GM12875 (cell line): ENCODE data around the gene ANKRD28.

ENCODE experiments used
- H3K4me3 ChIP-seq: one replicate; pipeline ENCODE4 v1.5.1; 2011; ENCODE audit warnings: low read depth, low read length, control low read depth
- TF ChIP-seq, protein P1 (sequence below): IDR thresholded peaks from 2 replicates; pipeline ENCODE4 v1.5.1; 2011; ENCODE audit warnings: low read depth, mild to moderate bottlenecking, control low read depth, inconsistent platforms, low read length, moderate library complexity, borderline replicate concordance; ENCODE audit not compliant: insufficient read depth

ANKRD28 gene

DNA sequence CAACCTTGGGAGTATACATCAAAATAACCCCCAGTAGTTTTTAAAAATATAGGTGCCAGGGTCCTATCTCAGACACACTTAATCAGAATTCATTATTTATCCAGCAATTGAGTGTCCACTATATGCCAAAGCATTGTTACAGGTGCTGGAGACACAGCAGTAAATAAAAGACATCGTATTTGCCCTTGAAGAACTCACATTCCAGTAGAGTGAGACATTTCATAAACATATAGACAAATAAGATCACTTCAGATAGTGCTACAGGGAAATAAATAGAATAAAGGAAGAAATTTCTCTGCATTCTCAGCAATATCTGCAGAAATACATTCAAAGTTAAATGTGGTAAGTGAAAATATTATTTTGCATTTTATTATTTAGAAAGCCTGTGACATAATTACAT lies 34.1 kb upstream of the ANKRD28 start:
- TF ChIP-seq, protein P1, sequence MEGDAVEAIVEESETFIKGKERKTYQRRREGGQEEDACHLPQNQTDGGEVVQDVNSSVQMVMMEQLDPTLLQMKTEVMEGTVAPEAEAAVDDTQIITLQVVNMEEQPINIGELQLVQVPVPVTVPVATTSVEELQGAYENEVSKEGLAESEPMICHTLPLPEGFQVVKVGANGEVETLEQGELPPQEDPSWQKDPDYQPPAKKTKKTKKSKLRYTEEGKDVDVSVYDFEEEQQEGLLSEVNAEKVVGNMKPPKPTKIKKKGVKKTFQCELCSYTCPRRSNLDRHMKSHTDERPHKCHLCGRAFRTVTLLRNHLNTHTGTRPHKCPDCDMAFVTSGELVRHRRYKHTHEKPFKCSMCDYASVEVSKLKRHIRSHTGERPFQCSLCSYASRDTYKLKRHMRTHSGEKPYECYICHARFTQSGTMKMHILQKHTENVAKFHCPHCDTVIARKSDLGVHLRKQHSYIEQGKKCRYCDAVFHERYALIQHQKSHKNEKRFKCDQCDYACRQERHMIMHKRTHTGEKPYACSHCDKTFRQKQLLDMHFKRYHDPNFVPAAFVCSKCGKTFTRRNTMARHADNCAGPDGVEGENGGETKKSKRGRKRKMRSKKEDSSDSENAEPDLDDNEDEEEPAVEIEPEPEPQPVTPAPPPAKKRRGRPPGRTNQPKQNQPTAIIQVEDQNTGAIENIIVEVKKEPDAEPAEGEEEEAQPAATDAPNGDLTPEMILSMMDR: no peak
- H3K4me3 ChIP-seq: no peak overlapping the region

DNA sequence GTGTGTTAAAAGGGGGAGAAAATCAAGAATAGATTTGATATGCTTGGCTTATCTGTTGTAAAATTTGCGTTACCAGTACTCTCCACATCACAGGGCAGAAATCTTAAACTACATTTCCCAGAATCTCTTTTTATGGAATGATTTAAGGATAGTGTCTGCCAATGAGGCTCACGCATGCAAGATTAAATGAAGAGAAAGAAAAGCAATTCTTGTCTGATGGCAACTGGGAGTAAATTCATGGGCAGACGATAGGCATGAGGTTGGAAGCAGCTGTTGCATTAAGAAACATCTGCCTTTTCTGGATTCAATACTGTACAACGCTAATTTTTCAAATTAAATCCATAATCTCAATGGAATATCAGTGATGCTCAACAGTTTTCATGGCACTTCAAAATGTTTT lies 27.2 kb upstream of the ANKRD28 start:
- no peak overlapping the region for H3K4me3 ChIP-seq
- TF ChIP-seq, protein P1: no peak

DNA sequence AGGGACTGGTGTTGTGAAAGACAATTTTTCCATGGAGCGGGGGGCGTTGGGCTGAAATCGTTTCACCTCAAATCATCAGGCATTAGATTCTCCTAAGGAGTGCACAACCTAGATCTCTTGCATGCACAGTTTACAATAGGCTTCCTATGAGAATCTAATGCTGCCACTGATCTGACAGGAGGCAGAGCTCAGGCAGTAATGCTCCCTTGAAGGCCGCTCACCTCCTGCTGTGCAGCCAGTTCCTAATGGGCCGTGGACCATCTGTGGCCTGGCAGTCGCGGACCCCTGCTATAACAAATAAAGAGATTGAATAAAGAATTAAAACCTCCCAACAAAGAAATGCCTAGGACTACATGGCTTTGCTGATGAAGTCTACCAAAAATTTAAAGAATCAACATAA lies 25.3 kb upstream of the ANKRD28 start:
- no peak overlapping the region for H3K4me3 ChIP-seq
- TF ChIP-seq, protein P1: no peak

DNA sequence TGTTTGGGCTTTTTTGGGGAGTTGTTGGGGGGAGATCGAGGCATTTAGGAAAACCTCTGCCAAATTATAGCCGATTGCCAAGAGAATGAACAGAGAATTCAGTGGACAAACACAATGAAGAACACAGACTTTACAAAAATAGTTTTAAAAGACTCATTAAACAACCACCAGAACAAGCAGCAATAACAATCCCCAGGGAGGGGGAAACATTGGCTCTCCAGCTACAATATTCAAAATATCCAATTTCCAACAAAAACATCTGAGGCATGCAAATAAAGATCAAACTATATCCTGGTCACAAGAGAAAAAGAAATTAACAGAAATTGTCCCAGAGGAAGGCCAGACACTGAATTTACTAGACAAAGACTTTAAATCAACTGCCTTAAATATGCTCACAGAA lies 24.5 kb upstream of the ANKRD28 start:
- H3K4me3 ChIP-seq: no peak overlapping the region
- TF ChIP-seq, protein P1: no peak

DNA sequence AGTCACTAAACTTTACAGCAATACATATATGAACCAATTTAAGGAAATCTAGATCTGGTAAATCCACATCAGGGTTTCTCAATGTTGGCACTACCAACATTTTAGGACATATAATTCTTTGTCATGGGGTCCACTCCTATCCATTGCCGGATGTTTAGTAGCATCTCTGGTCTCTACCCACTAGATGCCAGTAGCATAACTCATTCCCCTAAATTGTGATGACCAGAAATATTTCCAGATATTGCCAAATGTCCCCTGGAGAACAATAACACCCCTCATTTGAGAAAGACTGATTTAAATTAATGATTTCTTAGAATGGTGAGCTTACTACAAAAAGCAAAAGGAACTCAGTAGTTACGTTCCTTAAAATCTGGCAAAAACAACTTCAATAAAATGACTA lies 23.1 kb upstream of the ANKRD28 start:
- TF ChIP-seq, protein P1: no peak
- H3K4me3 ChIP-seq: no peak overlapping the region

DNA sequence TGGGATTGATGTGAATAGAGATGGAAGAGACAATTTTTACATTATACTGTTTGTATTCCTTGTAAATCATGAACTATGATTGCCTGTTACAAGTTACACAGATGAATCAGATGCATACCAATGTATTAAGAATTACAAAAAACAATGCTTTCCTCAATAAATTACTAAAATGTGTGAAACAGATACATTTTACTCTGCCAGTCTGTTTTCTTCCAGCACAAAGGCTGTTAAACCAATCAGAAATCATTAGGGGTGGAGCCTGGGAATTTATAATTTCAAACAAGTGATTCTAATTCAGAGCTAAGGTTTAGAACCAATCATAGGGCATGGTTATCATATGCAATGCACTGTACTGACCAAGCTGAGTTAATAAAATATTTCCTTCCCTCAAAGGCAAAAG lies 21.8 kb upstream of the ANKRD28 start:
- no peak overlapping the region for H3K4me3 ChIP-seq
- TF ChIP-seq, protein P1: no peak

DNA sequence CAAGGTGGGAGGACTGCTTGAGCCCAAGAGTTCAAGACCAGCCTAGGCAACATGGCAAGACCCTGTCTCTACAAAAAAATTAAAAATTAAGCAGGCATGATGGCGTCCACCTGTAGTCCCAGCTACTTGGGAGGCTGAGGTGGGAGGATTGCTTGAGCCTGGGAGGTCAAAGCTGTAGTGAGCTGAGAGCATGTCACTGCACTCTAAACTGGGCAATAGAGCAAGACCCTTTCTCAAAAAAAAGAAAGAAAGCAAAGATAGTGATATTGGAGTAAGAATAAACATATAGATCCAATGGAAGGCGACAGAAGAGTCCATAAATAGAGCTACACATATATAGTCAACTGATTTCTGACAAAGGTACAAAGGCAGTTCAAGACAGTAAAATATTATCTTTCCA lies 21.3 kb upstream of the ANKRD28 start:
- H3K4me3 ChIP-seq: no peak overlapping the region
- TF ChIP-seq, protein P1: no peak
